Measurements from ENCODE around the gene KLF13. TPM values are rescaled to one million over a fixed set of nuclear protein-coding genes. Genes with fewer than 3 reads are reported as not detected.

The KLF13 gene
- total and polyA plus RNA-seq, 2 donors (not counting 1 experiment from before 2014, with no cell fraction given) = 65.5 to 140 TPM

DNA sequence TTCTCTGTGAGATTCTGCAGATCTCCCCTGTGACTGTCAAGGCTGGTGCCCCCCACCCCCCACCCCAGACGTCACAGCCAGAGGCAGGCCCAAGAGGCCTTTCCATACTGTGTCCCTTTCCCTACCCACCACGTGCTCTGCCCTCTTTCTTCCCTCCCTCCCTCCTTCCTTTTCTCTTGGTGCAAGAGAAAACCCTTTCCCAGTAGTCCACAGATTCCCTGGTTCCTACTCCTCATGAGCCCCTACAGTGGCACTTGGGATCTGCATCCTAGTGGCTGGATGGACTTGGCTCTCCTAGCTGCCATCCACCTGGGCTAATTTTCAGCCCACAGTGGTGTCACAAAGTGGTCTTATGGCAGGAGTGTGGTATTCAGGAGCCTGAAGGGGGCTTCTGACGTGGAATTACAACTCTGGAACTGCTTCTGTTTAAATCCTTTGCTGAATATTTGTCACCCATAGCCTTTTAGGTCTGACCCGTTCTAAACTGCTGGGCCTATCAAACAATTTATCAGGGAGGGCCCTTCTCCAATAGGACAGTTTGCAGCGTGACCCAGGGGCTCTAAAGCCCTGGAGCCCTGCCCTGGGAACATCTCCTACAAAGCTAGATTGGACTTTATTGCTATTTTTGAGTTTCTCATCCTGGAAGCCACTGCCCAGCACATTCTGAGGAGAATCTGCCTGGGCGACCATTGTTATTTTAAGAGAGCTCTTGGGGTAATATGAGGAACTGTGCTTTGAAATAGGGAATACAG is 35.3 kb downstream of the KLF13 start:
- peaks cover 55% of the 10 kb centered on the region for H4K20me1 ChIP-seq (ENCODE audit: control insufficient read depth, insufficient read depth, low read length, poor library complexity, severe bottlenecking)

DNA sequence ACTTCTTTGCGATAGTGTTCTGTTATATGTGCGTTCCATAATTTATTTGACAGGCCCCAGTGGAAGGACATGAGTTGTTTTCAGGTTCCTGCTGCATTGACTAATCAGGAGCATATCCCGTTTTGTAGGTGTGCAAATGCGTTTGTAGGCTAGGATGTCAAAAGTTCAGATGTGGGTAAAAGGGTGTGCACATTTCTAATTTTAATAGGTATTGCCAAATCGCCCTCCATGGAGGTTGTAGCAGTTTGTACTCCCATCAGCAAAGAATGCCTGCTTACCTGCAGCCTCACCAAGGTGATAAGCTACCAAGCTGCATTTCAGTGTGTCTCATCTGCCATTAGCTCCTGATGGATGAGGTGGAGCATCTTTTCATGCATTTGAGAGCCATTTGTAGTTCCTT is 36.3 kb downstream of the KLF13 start:
- ChIA-PET POLR2A (interaction anchor here (1.3 kb wide), 1 partner anchor 29 kb away, joined by 3 read pairs; no protein-coding TSS in a partner anchor), CTCF (interaction anchor here (1.2 to 14.4 kb wide), 8 partner anchors 9 to 126 kb away, joined by 4 to 133 read pairs (median 11); no protein-coding TSS in a partner anchor)
- H3K27ac Mint-ChIP-seq = peak overlapping the region; percentile 94
- WGBS (ENCODE audit: insufficient coverage) = 86% methylated on average over 1 of the region's 5 CpGs
- peak overlapping the region; percentile 97 to 99 for H3K27ac ChIP-seq (ENCODE audit: low read length in 2 of 2)
- no peaks in the 10 kb centered on the region for H3K9me3 ChIP-seq (ENCODE audit: control extremely low read depth in 1 of 3, control insufficient read depth in 2 of 3, insufficient read depth in 1 of 3, low read length in 2 of 3)
- TF ChIP-seq, protein P1, sequence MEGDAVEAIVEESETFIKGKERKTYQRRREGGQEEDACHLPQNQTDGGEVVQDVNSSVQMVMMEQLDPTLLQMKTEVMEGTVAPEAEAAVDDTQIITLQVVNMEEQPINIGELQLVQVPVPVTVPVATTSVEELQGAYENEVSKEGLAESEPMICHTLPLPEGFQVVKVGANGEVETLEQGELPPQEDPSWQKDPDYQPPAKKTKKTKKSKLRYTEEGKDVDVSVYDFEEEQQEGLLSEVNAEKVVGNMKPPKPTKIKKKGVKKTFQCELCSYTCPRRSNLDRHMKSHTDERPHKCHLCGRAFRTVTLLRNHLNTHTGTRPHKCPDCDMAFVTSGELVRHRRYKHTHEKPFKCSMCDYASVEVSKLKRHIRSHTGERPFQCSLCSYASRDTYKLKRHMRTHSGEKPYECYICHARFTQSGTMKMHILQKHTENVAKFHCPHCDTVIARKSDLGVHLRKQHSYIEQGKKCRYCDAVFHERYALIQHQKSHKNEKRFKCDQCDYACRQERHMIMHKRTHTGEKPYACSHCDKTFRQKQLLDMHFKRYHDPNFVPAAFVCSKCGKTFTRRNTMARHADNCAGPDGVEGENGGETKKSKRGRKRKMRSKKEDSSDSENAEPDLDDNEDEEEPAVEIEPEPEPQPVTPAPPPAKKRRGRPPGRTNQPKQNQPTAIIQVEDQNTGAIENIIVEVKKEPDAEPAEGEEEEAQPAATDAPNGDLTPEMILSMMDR (IDR thresholded peaks at IDR 0.05) = no peak
- TF ChIP-seq EZH2 (IDR thresholded peaks at IDR 0.05; ENCODE audit: borderline replicate concordance, insufficient read depth, low read depth, low read length, poor library complexity, severe bottlenecking) = no peak
- H3K36me3 ChIP-seq (replicated peaks in 1 of 2; ENCODE audit: control extremely low read depth in 1 of 2, control insufficient read depth in 1 of 2, extremely low read depth in 1 of 2, insufficient read depth in 2 of 2, low read length in 1 of 2) = peaks cover 2 to 29% of the 10 kb centered on the region in 2 experiments
- DNase-seq (no peak), ATAC-seq (ENCODE audit: low read depth) (no peak)
- H3K27me3 ChIP-seq (replicated peaks in 1 of 4; ENCODE audit: control extremely low read depth in 1 of 4, control insufficient read depth in 3 of 4, insufficient read depth in 4 of 4, low read length in 3 of 4) = no peaks in the 10 kb centered on the region
- no peak overlapping the region for H2AFZ ChIP-seq (ENCODE audit: insufficient read depth, low read depth, low read length, poor library complexity, severe bottlenecking)
- peak overlapping the region; percentile 54 for H3K4me3 Mint-ChIP-seq
- peak overlapping the region; percentile 78 for H3K4me2 ChIP-seq (replicated peaks; ENCODE audit: low read depth, low read length, poor library complexity, severe bottlenecking)
- intact Hi-C loops (cut with micrococcal nuclease) = loop anchor here (5.0 to 10.0 kb wide), 3 partner anchors 109 to 461 kb away; partner anchors contain the start of gene FAN1
- H3K9me3 Mint-ChIP-seq (ENCODE audit: insufficient read depth) = no peaks in the 10 kb centered on the region
- H3K9ac ChIP-seq (ENCODE audit: low read length) = no peak overlapping the region
- H3K79me2 ChIP-seq (ENCODE audit: control insufficient read depth, insufficient read depth, low read length) = peaks cover 95% of the 10 kb centered on the region
- H4K20me1 ChIP-seq (ENCODE audit: control insufficient read depth, insufficient read depth, low read length, poor library complexity, severe bottlenecking) = peaks cover 55% of the 10 kb centered on the region
- no peaks in the 10 kb centered on the region for H3K27me3 Mint-ChIP-seq
- H3K4me1 ChIP-seq (ENCODE audit: control insufficient read depth in 2 of 2, insufficient read depth in 2 of 2, low read length in 2 of 2) = peaks cover 98 to 100% of the 10 kb centered on the region in 2 donors
- peaks cover 98% of the 10 kb centered on the region for H3K4me1 Mint-ChIP-seq
- H3K4me3 ChIP-seq (ENCODE audit: control extremely low read depth in 1 of 5, extremely low read depth in 1 of 5, insufficient read depth in 1 of 5, low read depth in 2 of 5, low read length in 4 of 5) = no peak overlapping the region

More for the DNA sequence above, 35.3 kb downstream of the KLF13 start:
- Mint-ChIP-seq H3K4me3 (peak overlapping the region; percentile 76), H3K27me3 (no peaks in the 10 kb centered on the region), H3K4me1 (peaks cover 98% of the 10 kb centered on the region), H3K27ac (peak overlapping the region; percentile 94), H3K9me3 (ENCODE audit: insufficient read depth) (no peaks in the 10 kb centered on the region)
- no peaks in the 10 kb centered on the region for H3K9me3 ChIP-seq (ENCODE audit: control extremely low read depth in 1 of 3, control insufficient read depth in 2 of 3, insufficient read depth in 1 of 3, low read length in 2 of 3)
- CTCF ChIA-PET = interaction anchor here (0.7 to 14.4 kb wide), 14 partner anchors 8 to 148 kb away, joined by 3 to 133 read pairs (median 6); partner anchors contain the start of gene KLF13
- intact Hi-C loops (cut with micrococcal nuclease) = loop anchor here (1.0 to 10.0 kb wide), 11 partner anchors 9 to 460 kb away; partner anchors contain the start of gene FAN1
- ATAC-seq (ENCODE audit: low read depth) (no peak), DNase-seq (no peak)
- peak overlapping the region in 3 of 5 experiments; percentile 2 to 42 (median 15) for H3K4me3 ChIP-seq (ENCODE audit: control extremely low read depth in 1 of 5, extremely low read depth in 1 of 5, insufficient read depth in 1 of 5, low read depth in 2 of 5, low read length in 4 of 5)
- peak overlapping the region; percentile 50 for H3K9ac ChIP-seq (ENCODE audit: low read length)
- peaks cover 2 to 31% of the 10 kb centered on the region in 2 experiments for H3K36me3 ChIP-seq (replicated peaks in 1 of 2; ENCODE audit: control extremely low read depth in 1 of 2, control insufficient read depth in 1 of 2, extremely low read depth in 1 of 2, insufficient read depth in 2 of 2, low read length in 1 of 2)
- WGBS (ENCODE audit: insufficient coverage) = 48% methylated on average over 5 of the region's 6 CpGs
- TF ChIP-seq EZH2 (IDR thresholded peaks at IDR 0.05; ENCODE audit: borderline replicate concordance, insufficient read depth, low read depth, low read length, poor library complexity, severe bottlenecking) = no peak
- POLR2A ChIA-PET = interaction anchor here (0.6 to 2.5 kb wide), 12 partner anchors 9 to 130 kb away, joined by 3 to 32 read pairs (median 5); partner anchors contain the start of gene KLF13
- H2AFZ ChIP-seq (ENCODE audit: insufficient read depth, low read depth, low read length, poor library complexity, severe bottlenecking) = no peak overlapping the region
- peak overlapping the region; percentile 78 for H3K4me2 ChIP-seq (replicated peaks; ENCODE audit: low read depth, low read length, poor library complexity, severe bottlenecking)
- H3K4me1 ChIP-seq (ENCODE audit: control insufficient read depth in 2 of 2, insufficient read depth in 2 of 2, low read length in 2 of 2) = peaks cover 98 to 100% of the 10 kb centered on the region in 2 donors
- H3K79me2 ChIP-seq (ENCODE audit: control insufficient read depth, insufficient read depth, low read length) = peaks cover 95% of the 10 kb centered on the region
- peak overlapping the region; percentile 97 to 99 for H3K27ac ChIP-seq (ENCODE audit: low read length in 2 of 2)
- no peaks in the 10 kb centered on the region for H3K27me3 ChIP-seq (replicated peaks in 1 of 4; ENCODE audit: control extremely low read depth in 1 of 4, control insufficient read depth in 3 of 4, insufficient read depth in 4 of 4, low read length in 3 of 4)

All from B cell (primary cell).